ENCODE data around the gene PIMREG.

PIMREG gene

GRCh38 chr17:6461246-6461645, 17.0 kb downstream of the PIMREG start:
- in situ Hi-C loops (cut with HindIII; ENCODE audit: low sequenced_read_pairs) = no loop called here

- in situ Hi-C loops (cut with HindIII; ENCODE audit: low sequenced_read_pairs) = no loop called here
Measured at GRCh38 chr17:6461792-6462524, 17.7 kb downstream of the PIMREG start.

- in situ Hi-C loops (cut with HindIII; ENCODE audit: low sequenced_read_pairs) = no loop called here
Measured at GRCh38 chr17:6462692-6463091, 18.4 kb downstream of the PIMREG start.

- in situ Hi-C loops (cut with HindIII; ENCODE audit: low sequenced_read_pairs) = no loop called here
Measured at GRCh38 chr17:6463616-6464445, 19.6 kb downstream of the PIMREG start.

- in situ Hi-C loops (cut with HindIII; ENCODE audit: low sequenced_read_pairs) = no loop called here
Measured at GRCh38 chr17:6464446-6465041, 20.3 kb downstream of the PIMREG start.

GRCh38 chr17:6465206-6466003, 21.1 kb downstream of the PIMREG start:
- in situ Hi-C loops (cut with HindIII; ENCODE audit: low sequenced_read_pairs) = no loop called here

GRCh38 chr17:6467567-6467966, 23.3 kb downstream of the PIMREG start:
- in situ Hi-C loops (cut with HindIII; ENCODE audit: low sequenced_read_pairs) = no loop called here

- in situ Hi-C loops (cut with HindIII; ENCODE audit: low sequenced_read_pairs) = no loop called here
Measured at GRCh38 chr17:6468051-6468790, 24.0 kb downstream of the PIMREG start.

GRCh38 chr17:6470146-6470718, 26.0 kb downstream of the PIMREG start:
- in situ Hi-C loops (cut with HindIII; ENCODE audit: low sequenced_read_pairs) = no loop called here

- in situ Hi-C loops (cut with HindIII; ENCODE audit: low sequenced_read_pairs) = no loop called here
Measured at GRCh38 chr17:6470751-6471521, 26.7 kb downstream of the PIMREG start.

- in situ Hi-C loops (cut with HindIII; ENCODE audit: low sequenced_read_pairs) = no loop called here
Measured at GRCh38 chr17:6471531-6472465, 27.5 kb downstream of the PIMREG start.

- in situ Hi-C loops (cut with HindIII; ENCODE audit: low sequenced_read_pairs) = no loop called here
Measured at GRCh38 chr17:6472517-6472916, 28.3 kb downstream of the PIMREG start.

- in situ Hi-C loops (cut with HindIII; ENCODE audit: low sequenced_read_pairs) = no loop called here
Measured at GRCh38 chr17:6473128-6473767, 29.0 kb downstream of the PIMREG start.

GRCh38 chr17:6474376-6474775, 30.1 kb downstream of the PIMREG start:
- in situ Hi-C loops (cut with HindIII; ENCODE audit: low sequenced_read_pairs) = no loop called here

- in situ Hi-C loops (cut with HindIII; ENCODE audit: low sequenced_read_pairs) = no loop called here
Measured at GRCh38 chr17:6474906-6475305, 30.7 kb downstream of the PIMREG start.

- in situ Hi-C loops (cut with HindIII; ENCODE audit: low sequenced_read_pairs) = no loop called here
Measured at GRCh38 chr17:6475411-6475810, 31.2 kb downstream of the PIMREG start.

- in situ Hi-C loops (cut with HindIII; ENCODE audit: low sequenced_read_pairs) = no loop called here
Measured at GRCh38 chr17:6476076-6476809, 32.0 kb downstream of the PIMREG start.
